Endodermal cell (in vitro differentiated cells): ENCODE results near the gene TBC1D32. TPM values are rescaled to one million over a fixed set of nuclear protein-coding genes. Genes with fewer than 3 reads are reported as not detected.

Source experiments
- DNase-seq: peaks from one replicate; pipeline ENCODE4 v3.0.0-alpha.2; 2017
- H3K27ac ChIP-seq: 2 replicates; pipeline ENCODE4 v1.5.1; 2013; ENCODE audit warnings: mild to moderate bottlenecking, low read depth, low read length, moderate library complexity
- H3K27me3 ChIP-seq: 2 replicates; pipeline ENCODE4 v1.6.1; 2013; ENCODE audit warnings: mild to moderate bottlenecking, low read length, moderate library complexity; ENCODE audit not compliant: insufficient read depth, control insufficient read depth, poor library complexity, severe bottlenecking
- H3K36me3 ChIP-seq: 2 replicates; pipeline ENCODE4 v1.7.0; 2013; ENCODE audit warnings: mild to moderate bottlenecking, low read length, moderate library complexity; ENCODE audit not compliant: control insufficient read depth, insufficient read depth
- H3K4me1 ChIP-seq: one replicate; pipeline ENCODE4 v1.7.0; 2013; ENCODE audit warnings: low read length; ENCODE audit not compliant: control insufficient read depth, insufficient read depth
- H3K4me3 ChIP-seq: 2 replicates; pipeline ENCODE4 v1.5.1; 2013; ENCODE audit warnings: mild to moderate bottlenecking, low read length, moderate library complexity
- H3K9ac ChIP-seq: 2 replicates; pipeline ENCODE4 v1.6.1; 2013; ENCODE audit warnings: mild to moderate bottlenecking, low read length, moderate library complexity; ENCODE audit not compliant: poor library complexity, severe bottlenecking; ENCODE audit errors: extremely low read depth
- H3K9me3 ChIP-seq: 2 replicates; pipeline ENCODE4 v1.6.1; 2013; ENCODE audit warnings: mild to moderate bottlenecking, low read length, moderate library complexity; ENCODE audit not compliant: control insufficient read depth
- H3K27ac Mint-ChIP-seq: 2 replicates; pipeline ENCODE4 v1.8.0; 2020; ENCODE audit warnings: mixed read lengths
- H3K27me3 Mint-ChIP-seq: 2 replicates; pipeline ENCODE4 v1.8.0; 2021; ENCODE audit warnings: mild to moderate bottlenecking, mixed read lengths; ENCODE audit not compliant: insufficient read depth
- H3K36me3 Mint-ChIP-seq: 2 replicates; pipeline ENCODE4 v1.8.0; 2020; ENCODE audit warnings: low read depth, mixed read lengths
- H3K4me1 Mint-ChIP-seq: 2 replicates; pipeline ENCODE4 v1.8.0; 2020; ENCODE audit warnings: mixed read lengths
- H3K4me3 Mint-ChIP-seq: 2 replicates; pipeline ENCODE4 v1.8.0; 2020; ENCODE audit warnings: mild to moderate bottlenecking, moderate library complexity, mixed read lengths
- H3K9me3 Mint-ChIP-seq: 2 replicates; pipeline ENCODE4 v1.8.0; 2020; ENCODE audit warnings: mild to moderate bottlenecking, mixed read lengths
- WGBS, 2 experiments: methylation state at CpG; one replicate each; pipeline versions ENCODE4 v1.1.5 to v1.1.7; 2013; ENCODE audit warnings: missing lambda C conversion rate in 2 of 2, mixed read lengths in 1 of 2; ENCODE audit not compliant: insufficient coverage in 1 of 2, insufficient read length in 1 of 2; 5-methylcytosine and 5-hydroxymethylcytosine counted together
- total RNA-seq, 2 donors: library from RNA; stranded (reverse); fragmentation: NEBNext Ultra II Directional in 1 of 2; extraction: Animal tissue kit (Norgen Biotek cat#: 25700) in 1 of 2; gene quantifications; 2 replicates in 1 of 2; 3 replicates in 1 of 2; pipeline ENCODE4 v1.2.1, GENCODE V29; 2021
- TF ChIP-seq, protein P1 (sequence below): fragments of 200-600 bp; sonication (generic); conservative IDR thresholded peaks from 2 replicates; pipeline ENCODE4 v1.5.0; 2021; ENCODE audit warnings: antibody characterized with exemption, mild to moderate bottlenecking

Gene TBC1D32
- total RNA-seq, 2 donors from 2014 or later, result 16.5 to 21.4 TPM

DNA sequence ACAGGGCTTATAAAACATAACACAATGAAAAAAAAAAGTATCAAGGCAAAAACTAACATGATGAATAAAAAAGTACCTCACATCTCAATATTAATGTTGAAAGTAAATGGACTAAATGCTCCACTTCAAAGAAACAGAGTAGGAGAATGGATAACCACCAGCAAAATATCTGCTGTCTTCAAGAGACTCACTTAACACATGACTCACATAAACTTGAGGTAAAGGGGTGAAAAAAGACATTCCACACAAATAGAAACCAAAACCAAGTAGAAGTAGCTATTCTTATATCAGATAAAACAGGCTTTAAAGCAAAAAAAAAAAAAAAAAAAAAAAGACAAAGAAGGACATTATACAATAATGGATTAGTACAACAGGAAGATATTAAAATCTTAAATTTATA lies 86.9 kb downstream of the TBC1D32 start:
- no peaks in the 10 kb centered on the region for H3K27me3 Mint-ChIP-seq
- no peaks in the 10 kb centered on the region for H3K4me1 Mint-ChIP-seq
- Histone ChIP-seq H3K4me3 (no peak overlapping the region), H3K27me3 (no peaks in the 10 kb centered on the region), H3K4me1 (no peaks in the 10 kb centered on the region), H3K9ac (no peak overlapping the region), H3K36me3 (no peaks in the 10 kb centered on the region), H3K27ac (no peak overlapping the region), H3K9me3 (peaks cover 9% of the 10 kb centered on the region)
- DNase-seq, result no peak
- TF ChIP-seq, protein P1, sequence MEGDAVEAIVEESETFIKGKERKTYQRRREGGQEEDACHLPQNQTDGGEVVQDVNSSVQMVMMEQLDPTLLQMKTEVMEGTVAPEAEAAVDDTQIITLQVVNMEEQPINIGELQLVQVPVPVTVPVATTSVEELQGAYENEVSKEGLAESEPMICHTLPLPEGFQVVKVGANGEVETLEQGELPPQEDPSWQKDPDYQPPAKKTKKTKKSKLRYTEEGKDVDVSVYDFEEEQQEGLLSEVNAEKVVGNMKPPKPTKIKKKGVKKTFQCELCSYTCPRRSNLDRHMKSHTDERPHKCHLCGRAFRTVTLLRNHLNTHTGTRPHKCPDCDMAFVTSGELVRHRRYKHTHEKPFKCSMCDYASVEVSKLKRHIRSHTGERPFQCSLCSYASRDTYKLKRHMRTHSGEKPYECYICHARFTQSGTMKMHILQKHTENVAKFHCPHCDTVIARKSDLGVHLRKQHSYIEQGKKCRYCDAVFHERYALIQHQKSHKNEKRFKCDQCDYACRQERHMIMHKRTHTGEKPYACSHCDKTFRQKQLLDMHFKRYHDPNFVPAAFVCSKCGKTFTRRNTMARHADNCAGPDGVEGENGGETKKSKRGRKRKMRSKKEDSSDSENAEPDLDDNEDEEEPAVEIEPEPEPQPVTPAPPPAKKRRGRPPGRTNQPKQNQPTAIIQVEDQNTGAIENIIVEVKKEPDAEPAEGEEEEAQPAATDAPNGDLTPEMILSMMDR, result no peak
- no peak overlapping the region for H3K27ac Mint-ChIP-seq
- peaks cover 12% of the 10 kb centered on the region for H3K9me3 Mint-ChIP-seq
- no peak overlapping the region for H3K4me3 Mint-ChIP-seq
- H3K36me3 Mint-ChIP-seq, result peaks cover 17% of the 10 kb centered on the region

DNA sequence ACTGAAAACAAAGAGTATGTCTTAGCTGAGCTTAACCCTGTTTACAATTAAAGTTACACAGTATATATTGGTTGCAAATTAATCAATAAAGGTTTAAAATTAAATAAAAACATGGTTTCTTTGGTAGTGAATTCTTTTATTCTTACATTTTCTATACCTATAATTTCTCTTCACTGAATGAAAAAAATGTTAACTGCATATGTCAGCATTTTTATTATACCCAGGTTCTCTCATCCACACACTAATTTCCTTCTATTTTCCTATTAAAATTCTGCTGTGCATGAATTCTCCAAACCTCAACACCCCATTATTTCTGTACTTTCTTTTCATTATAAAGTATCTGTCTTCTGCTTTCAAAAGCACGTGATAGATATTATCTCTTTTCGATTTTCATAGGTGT lies 91.9 kb downstream of the TBC1D32 start:
- no peak overlapping the region for H3K4me3 ChIP-seq
- H3K9me3 Mint-ChIP-seq, result no peaks in the 10 kb centered on the region
- H3K36me3 Mint-ChIP-seq, result no peaks in the 10 kb centered on the region
- no peak overlapping the region for H3K4me3 Mint-ChIP-seq
- DNase-seq, result no peak
- no peak overlapping the region for H3K27ac Mint-ChIP-seq
- H3K27ac ChIP-seq, result no peak overlapping the region
- H3K9ac ChIP-seq, result no peak overlapping the region
- no peaks in the 10 kb centered on the region for H3K9me3 ChIP-seq
- H3K27me3 ChIP-seq, result no peaks in the 10 kb centered on the region
- H3K4me1 Mint-ChIP-seq, result no peaks in the 10 kb centered on the region
- no peaks in the 10 kb centered on the region for H3K27me3 Mint-ChIP-seq
- no CpG with 5 or more reads among the region's 2 CpGs for WGBS, 2 experiments
- peaks cover 3% of the 10 kb centered on the region for H3K36me3 ChIP-seq
- TF ChIP-seq, protein P1, result no peak
- H3K4me1 ChIP-seq, result no peaks in the 10 kb centered on the region

DNA sequence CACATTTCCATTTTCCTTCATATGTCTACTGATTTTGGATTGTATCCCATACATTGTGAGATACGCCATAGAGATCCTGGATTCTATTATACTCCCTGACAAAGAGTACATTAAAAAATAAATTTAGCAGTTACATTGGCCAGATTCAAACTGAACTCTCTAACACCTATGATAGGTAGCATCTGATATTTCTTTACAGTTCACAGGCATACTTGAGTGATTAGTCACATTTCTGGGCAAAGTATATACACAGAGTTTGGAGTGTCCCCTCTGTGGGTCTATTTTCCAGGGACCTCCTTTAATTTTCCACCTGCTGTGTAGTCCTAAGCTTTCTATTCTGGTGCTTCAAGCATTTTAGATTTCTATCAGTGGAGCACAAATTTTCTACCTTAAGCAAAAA lies 96.4 kb downstream of the TBC1D32 start:
- Mint-ChIP-seq H3K4me1 (peaks cover 2% of the 10 kb centered on the region), H3K9me3 (no peaks in the 10 kb centered on the region), H3K27ac (no peak overlapping the region), H3K4me3 (no peak overlapping the region), H3K27me3 (no peaks in the 10 kb centered on the region), H3K36me3 (peaks cover 14% of the 10 kb centered on the region)
- no peaks in the 10 kb centered on the region for H3K27me3 ChIP-seq
- H3K27ac ChIP-seq, result no peak overlapping the region
- no peak overlapping the region for H3K9ac ChIP-seq
- no peak overlapping the region for H3K4me3 ChIP-seq
- TF ChIP-seq, protein P1, result no peak
- 96 to 100% methylated on average over 1 of the region's 1 CpG for WGBS, 2 experiments
- H3K4me1 ChIP-seq, result no peaks in the 10 kb centered on the region
- H3K36me3 ChIP-seq, result peaks cover 3% of the 10 kb centered on the region
- no peak for DNase-seq
- no peaks in the 10 kb centered on the region for H3K9me3 ChIP-seq
